Esophagus (tissue), 2 donors: ENCODE data around the gene GALNT1. TPM values are rescaled to one million over a fixed set of nuclear protein-coding genes. Genes with fewer than 3 reads are reported as not detected.

Source experiments
- H3K27ac ChIP-seq, 2 donors: one replicate each; pipeline ENCODE4 v1.5.1; 2013; ENCODE audit warnings: low read depth in 2 of 2, mild to moderate bottlenecking in 2 of 2, inconsistent platforms in 1 of 2, low read length in 1 of 2, moderate library complexity in 1 of 2
- H3K27me3 ChIP-seq, 2 donors: one replicate each; pipeline ENCODE4 v1.6.1; 2013; ENCODE audit warnings: low read length in 2 of 2, control low read depth in 1 of 2, mild to moderate bottlenecking in 1 of 2; ENCODE audit not compliant: insufficient read depth in 2 of 2, control insufficient read depth in 1 of 2
- H3K36me3 ChIP-seq, 2 donors: one replicate each; pipeline ENCODE4 v1.6.1; 2013; ENCODE audit warnings: low read length in 1 of 2; ENCODE audit not compliant: control insufficient read depth in 2 of 2, insufficient read depth in 2 of 2
- H3K4me1 ChIP-seq, 2 donors: one replicate each; pipeline ENCODE4 v1.6.1; 2013; ENCODE audit warnings: low read length in 1 of 2; ENCODE audit not compliant: control insufficient read depth in 2 of 2, insufficient read depth in 2 of 2
- H3K4me3 ChIP-seq, 2 donors: one replicate each; pipeline ENCODE4 v1.5.1; 2013; ENCODE audit warnings: low read length in 2 of 2, mild to moderate bottlenecking in 2 of 2, low read depth in 1 of 2, moderate library complexity in 1 of 2
- H3K9me3 ChIP-seq, 2 donors: one replicate each; pipeline ENCODE4 v1.6.1; 2013; ENCODE audit warnings: mild to moderate bottlenecking in 2 of 2, low read depth in 1 of 2, low read length in 1 of 2, moderate library complexity in 1 of 2; ENCODE audit not compliant: control insufficient read depth in 2 of 2, insufficient read depth in 1 of 2
- WGBS, 2 donors: extraction: QIAGEN DNeasy Blood & Tissue Kit; methylation state at CpG; one replicate each; pipeline ENCODE4 v1.1.7; 2013; 5-methylcytosine and 5-hydroxymethylcytosine counted together
- polyA plus RNA-seq, 2 donors: library from polyadenylated mRNA; stranded (reverse); fragments of 200-250 nt; gene quantifications; one replicate each; pipeline ENCODE4 v1.2.3, GENCODE V29; 2013
- donor health status: healthy with polysubstance abuse.
- donor health status: Bipolar disorder and iron deficiency.

Gene GALNT1
- polyA plus RNA-seq, 2 donors, result 37.5 to 37.7 TPM

DNA sequence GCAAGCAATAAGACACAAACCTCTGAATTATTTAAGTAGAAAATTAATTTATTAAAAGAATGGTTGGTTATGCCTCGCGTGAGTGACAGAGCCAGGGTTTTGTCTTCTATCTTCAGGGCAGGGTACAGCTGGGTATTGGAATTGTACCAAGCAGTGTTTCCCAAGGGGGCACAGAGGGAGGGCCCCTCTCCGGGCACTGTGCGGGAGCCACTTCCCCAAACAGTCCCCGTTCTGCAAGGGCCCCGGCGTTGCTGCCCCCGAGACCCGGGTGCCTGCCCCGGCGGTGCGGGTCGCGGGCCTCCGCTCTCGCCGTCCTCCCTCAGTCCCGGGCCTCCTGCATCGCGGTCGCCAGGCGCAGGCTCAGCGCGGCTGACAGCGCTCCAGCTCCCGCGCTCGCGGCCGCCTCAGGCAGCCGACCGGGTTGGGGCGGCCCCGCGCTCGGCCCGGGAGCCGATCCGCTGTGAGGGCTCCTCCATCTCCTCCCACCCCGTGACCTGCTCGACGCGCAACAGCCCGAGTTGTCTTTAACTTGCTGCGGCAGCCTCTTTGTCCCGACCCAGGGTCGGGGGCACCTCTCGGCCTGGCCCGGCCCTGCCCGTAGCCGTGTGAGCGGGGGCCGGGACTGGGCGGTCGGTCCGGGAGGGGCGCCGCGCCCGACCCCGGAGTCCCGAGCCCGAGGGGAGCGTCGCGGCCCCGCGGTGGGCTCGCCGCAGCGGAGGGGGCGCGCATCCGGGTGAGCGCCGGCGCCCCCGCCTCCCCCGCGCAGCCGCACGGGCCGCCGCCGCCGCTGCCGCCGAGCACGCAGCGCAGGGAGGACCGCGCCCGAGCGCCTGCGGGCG lies 620 bp upstream of the GALNT1 start:
- H3K4me3 ChIP-seq, result peak overlapping the region; percentile 72 to 86
- 0 to 1% methylated on average over 68 to 95 of the region's 96 CpGs for WGBS, 2 donors
- H3K27ac ChIP-seq, result peak overlapping the region; percentile 96 to 97
- no peaks in the 10 kb centered on the region for H3K27me3 ChIP-seq
- H3K4me1 ChIP-seq, result peaks cover 0 to 2% of the 10 kb centered on the region in 2 donors
- H3K9me3 ChIP-seq, result no peaks in the 10 kb centered on the region
- no peaks in the 10 kb centered on the region for H3K36me3 ChIP-seq

DNA sequence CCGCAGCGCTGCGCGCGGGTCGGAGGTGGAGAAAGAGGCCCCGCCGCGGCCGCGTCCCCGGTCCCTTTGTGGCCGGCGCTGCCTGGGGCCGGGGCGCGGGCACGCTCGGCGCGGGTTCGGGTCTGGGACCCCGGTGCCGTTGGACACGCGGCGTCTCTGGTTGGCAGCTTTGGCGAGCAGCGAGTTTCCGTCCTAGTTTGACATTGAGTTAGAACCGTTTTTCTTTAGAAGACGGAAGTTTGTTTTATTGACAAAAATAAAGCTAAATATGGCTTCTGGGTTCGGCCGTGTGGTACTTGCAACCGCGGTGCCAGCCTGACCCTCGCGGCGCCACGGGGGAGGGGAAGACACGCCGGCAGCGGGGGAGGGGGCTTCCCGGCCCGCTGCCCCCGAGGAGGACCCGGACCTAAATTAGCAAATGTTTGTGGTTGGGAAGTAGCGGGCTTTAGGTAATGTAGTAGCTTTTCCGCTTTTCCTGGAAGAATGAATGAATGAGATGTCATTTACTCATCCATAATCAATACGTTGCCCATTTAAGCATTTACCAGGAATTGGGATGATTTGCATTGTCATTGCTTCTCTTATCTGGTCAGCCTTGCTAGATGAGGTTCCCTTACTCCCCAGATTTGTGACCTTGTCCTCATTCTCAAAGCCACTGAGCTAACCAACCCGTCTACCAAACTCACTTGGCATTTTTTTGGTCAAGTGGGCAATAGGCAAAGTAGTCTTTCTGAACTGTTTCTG lies 530 bp downstream of the GALNT1 start:
- Histone ChIP-seq H3K4me3 (peak overlapping the region; percentile 72 to 82), H3K9me3 (no peaks in the 10 kb centered on the region), H3K4me1 (peaks cover 0 to 2% of the 10 kb centered on the region in 2 donors), H3K36me3 (no peaks in the 10 kb centered on the region), H3K27me3 (no peaks in the 10 kb centered on the region), H3K27ac (peak overlapping the region; percentile 65 to 87)
- 1% methylated on average over 47 to 51 of the region's 51 CpGs for WGBS, 2 donors

DNA sequence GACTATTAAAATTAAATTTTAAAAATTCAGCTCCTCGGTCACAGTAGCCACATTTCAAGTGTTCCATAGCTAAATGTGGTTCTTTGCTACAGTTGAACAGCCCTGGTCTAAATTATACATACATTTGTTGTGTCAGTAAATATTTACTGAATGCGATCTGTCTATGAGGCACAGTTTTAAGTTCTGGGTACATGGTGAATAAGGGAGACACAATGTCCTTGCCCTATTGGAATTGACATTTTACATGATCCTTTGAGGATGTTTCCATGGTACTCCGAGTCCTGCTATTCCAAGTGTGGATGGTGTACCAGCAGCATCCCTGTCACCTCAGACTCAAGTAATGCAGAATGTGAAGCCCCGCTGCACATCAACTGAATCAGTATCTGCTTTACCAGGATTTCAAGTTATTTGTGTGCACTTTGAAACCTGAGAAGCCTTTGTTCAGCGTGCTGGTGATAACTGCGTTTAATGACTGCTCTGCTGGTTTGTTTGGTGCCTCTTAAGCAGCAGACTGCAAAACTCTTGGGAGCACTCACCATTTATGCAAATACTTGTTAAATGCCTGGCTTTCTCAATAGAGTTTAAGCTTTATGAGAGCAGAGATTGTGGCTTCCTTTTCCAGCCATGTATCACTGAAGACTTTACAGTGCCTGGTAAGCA lies 1.5 kb downstream of the GALNT1 start:
- H3K27me3 ChIP-seq, result no peaks in the 10 kb centered on the region
- peak overlapping the region in 1 of 2 donors; percentile 82 for H3K4me3 ChIP-seq
- no peaks in the 10 kb centered on the region for H3K36me3 ChIP-seq
- WGBS, 2 donors, result 54 to 55% methylated on average over 6 of the region's 6 CpGs
- peaks cover 0 to 2% of the 10 kb centered on the region in 2 donors for H3K4me1 ChIP-seq
- no peaks in the 10 kb centered on the region for H3K9me3 ChIP-seq
- H3K27ac ChIP-seq, result no peak overlapping the region

DNA sequence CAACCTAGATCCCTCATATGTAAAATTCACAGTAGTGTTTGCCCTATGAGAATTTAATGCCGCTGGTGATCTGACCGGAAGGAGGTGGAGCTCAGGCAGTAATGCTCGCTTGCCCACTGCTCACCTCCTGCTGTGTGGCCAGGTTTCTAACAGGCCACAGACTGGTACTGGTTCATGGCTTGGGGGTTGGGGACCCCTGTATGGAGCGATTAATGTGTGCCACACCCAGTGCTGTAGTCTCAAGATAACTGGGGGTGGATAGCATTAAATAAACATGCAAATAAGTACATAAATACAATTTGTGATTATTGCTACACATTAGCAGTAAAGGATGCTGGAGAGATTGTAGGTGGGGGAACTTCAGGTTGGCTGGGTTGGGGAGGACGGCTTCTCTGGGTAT lies 3.2 kb downstream of the GALNT1 start:
- Histone ChIP-seq H3K4me1 (peaks cover 0 to 2% of the 10 kb centered on the region in 2 donors), H3K4me3 (no peak overlapping the region), H3K9me3 (no peaks in the 10 kb centered on the region), H3K27ac (no peak overlapping the region), H3K36me3 (no peaks in the 10 kb centered on the region), H3K27me3 (no peaks in the 10 kb centered on the region)
- WGBS, 2 donors, result 96 to 98% methylated on average over 5 of the region's 5 CpGs

DNA sequence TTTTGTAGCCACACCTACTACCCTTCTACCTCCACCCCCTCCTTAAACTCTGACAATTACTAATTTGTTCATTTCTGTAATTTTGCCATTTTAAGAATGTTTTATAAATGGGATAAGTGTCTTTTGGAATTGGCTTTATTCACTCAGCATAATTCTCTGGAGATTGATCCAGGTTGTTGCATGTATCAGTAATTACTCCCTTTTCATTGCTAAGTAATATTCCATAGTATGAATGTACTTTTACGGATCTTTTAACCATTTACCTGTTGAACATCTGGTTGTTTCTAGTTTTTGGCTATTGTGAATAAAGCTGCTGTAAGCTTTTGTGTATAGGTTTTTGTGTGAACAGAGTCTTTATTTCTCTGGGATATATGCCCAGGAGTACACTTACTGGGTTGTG lies 4.1 kb downstream of the GALNT1 start:
- 97 to 100% methylated on average over 1 of the region's 1 CpG for WGBS, 2 donors
- Histone ChIP-seq H3K9me3 (no peaks in the 10 kb centered on the region), H3K4me1 (peaks cover 0 to 2% of the 10 kb centered on the region in 2 donors), H3K36me3 (no peaks in the 10 kb centered on the region), H3K4me3 (no peak overlapping the region), H3K27me3 (no peaks in the 10 kb centered on the region), H3K27ac (no peak overlapping the region)

DNA sequence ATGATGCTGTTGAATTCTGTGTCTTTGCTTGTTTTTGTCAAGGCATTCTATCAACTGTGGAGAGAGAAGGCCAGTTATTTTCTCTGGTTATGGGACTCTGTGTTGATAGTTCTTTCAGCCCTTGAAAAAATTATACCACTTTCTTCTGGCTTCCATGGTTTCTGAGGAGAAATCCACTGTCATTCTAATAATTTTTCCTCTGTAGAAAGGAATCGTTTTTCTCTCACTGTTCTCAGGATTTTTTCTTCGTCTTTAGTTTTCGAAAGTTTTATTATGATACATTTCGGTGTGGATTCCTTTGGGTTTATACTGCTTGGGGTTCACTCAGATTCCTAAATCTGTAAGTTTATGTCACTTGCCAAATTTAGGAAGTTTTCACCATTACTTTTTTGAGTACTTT lies 6.6 kb downstream of the GALNT1 start:
- 94 to 96% methylated on average over 4 of the region's 4 CpGs for WGBS, 2 donors
- H3K9me3 ChIP-seq, result no peaks in the 10 kb centered on the region
- H3K4me3 ChIP-seq, result no peak overlapping the region
- H3K27me3 ChIP-seq, result no peaks in the 10 kb centered on the region
- H3K27ac ChIP-seq, result no peak overlapping the region
- H3K36me3 ChIP-seq, result no peaks in the 10 kb centered on the region
- peaks cover 0 to 5% of the 10 kb centered on the region in 2 donors for H3K4me1 ChIP-seq

DNA sequence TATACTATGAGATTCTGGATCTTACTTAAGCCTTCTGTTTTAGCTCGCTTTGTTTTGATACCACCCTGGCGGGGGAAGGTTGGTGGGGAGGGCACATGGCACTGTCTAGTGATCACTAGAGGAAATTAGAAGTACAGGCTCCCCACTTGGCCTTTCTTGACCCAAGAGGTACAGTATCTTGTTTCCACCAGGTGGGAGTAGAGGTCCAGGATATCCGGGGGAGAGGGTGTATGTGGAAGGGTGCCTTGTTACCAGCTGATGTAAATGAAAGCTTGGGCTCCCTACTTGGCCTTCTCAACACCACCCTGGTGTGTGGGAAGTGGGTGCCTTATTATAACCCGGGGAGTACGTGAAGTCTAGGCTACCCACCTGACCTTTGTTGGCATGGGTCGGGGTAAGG lies 7.5 kb downstream of the GALNT1 start:
- 80 to 84% methylated on average over 6 of the region's 6 CpGs for WGBS, 2 donors
- no peak overlapping the region for H3K27ac ChIP-seq
- no peaks in the 10 kb centered on the region for H3K9me3 ChIP-seq
- H3K4me1 ChIP-seq, result peaks cover 0 to 5% of the 10 kb centered on the region in 2 donors
- no peak overlapping the region for H3K4me3 ChIP-seq
- no peaks in the 10 kb centered on the region for H3K27me3 ChIP-seq
- no peaks in the 10 kb centered on the region for H3K36me3 ChIP-seq

DNA sequence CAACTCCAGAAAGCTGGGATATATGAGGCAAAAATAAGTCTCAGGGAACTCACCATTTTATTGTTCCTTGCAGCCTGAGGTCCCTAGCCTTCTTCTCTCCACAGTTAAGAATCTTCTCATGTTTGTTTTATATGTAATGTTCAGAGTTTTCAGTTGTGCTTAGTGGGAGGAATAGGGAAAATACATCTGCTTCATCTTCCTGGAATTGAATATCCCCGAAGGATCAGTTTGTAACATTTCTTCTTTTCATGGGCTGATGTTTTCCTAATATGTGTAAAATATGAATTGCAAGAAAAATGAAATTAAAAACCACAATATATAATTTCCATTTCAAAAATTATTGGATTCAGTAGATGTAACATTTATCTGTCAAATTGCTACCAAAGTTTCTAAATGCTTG lies 8.0 kb downstream of the GALNT1 start:
- Histone ChIP-seq H3K27ac (no peak overlapping the region), H3K36me3 (no peaks in the 10 kb centered on the region), H3K27me3 (no peaks in the 10 kb centered on the region), H3K4me3 (no peak overlapping the region), H3K9me3 (no peaks in the 10 kb centered on the region), H3K4me1 (peaks cover 0 to 5% of the 10 kb centered on the region in 2 donors)
- WGBS, 2 donors, result 92 to 97% methylated on average over 1 of the region's 1 CpG

DNA sequence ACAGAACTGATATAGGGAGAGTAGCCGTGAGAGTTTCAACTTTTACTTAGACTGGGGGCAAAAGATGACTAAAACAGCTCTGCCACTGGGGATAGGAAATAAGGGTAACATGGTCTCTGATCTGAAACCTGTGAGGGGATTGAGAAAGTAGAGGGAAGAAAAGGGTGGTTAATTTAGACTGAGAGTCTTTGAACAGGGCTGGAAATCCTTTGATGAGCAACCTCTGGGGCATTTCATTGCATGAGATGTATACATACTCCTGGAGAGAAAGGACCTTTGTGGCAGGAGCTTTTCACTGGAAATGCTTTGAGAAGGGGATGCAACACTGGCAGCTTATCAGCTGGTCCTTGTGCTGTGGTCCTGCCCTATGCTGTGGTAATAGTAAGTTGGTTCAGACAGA lies 9.4 kb downstream of the GALNT1 start:
- peaks cover 0 to 5% of the 10 kb centered on the region in 2 donors for H3K4me1 ChIP-seq
- H3K9me3 ChIP-seq, result no peaks in the 10 kb centered on the region
- H3K27ac ChIP-seq, result no peak overlapping the region
- 87 to 93% methylated on average over 1 of the region's 1 CpG for WGBS, 2 donors
- H3K4me3 ChIP-seq, result no peak overlapping the region
- H3K36me3 ChIP-seq, result no peaks in the 10 kb centered on the region
- H3K27me3 ChIP-seq, result no peaks in the 10 kb centered on the region
